GM21619 (cell line): ENCODE data around the gene RASGRP1.
A peak's percentile ranks its signal among the peaks of the same experiment; 100 is the strongest.

Experiments
- ATAC-seq: cut with Tn5 transposase; IDR thresholded peaks from one replicate; pipeline ENCODE4 v1.9.1; 2021; ENCODE audit not compliant: unreplicated experiment

Gene RASGRP1

GRCh38 chr15:38576261-38576660 lies 11.6 kb upstream of the RASGRP1 start:
- no peak for ATAC-seq

GRCh38 chr15:38565287-38565670 lies 665 bp upstream of the RASGRP1 start:
- ATAC-seq, result no peak

- peak; percentile 62 for ATAC-seq
These were observed 693 bp downstream of the RASGRP1 start for GRCh38 chr15:38563723-38564519.

- ATAC-seq, result no peak
These were observed 2.3 kb downstream of the RASGRP1 start for GRCh38 chr15:38562278-38562677.

GRCh38 chr15:38560456-38560926 lies 4.1 kb downstream of the RASGRP1 start:
- ATAC-seq, result no peak

- no peak for ATAC-seq
These were observed 4.8 kb downstream of the RASGRP1 start for GRCh38 chr15:38559636-38560307.

- no peak for ATAC-seq
These were observed 5.5 kb downstream of the RASGRP1 start for GRCh38 chr15:38559131-38559530.

GRCh38 chr15:38558372-38559059 lies 6.1 kb downstream of the RASGRP1 start:
- ATAC-seq, result no peak

- no peak for ATAC-seq
These were observed 6.7 kb downstream of the RASGRP1 start for GRCh38 chr15:38557921-38558320.

GRCh38 chr15:38555686-38556334 lies 8.8 kb downstream of the RASGRP1 start:
- peak; percentile 32 for ATAC-seq

GRCh38 chr15:38554354-38554753 lies 10.3 kb downstream of the RASGRP1 start:
- ATAC-seq, result peak; percentile 56

- ATAC-seq, result no peak
These were observed 11.5 kb downstream of the RASGRP1 start for GRCh38 chr15:38553071-38553470.

- no peak for ATAC-seq
These were observed 12.6 kb downstream of the RASGRP1 start for GRCh38 chr15:38551720-38552648.

- no peak for ATAC-seq
These were observed 15.4 kb downstream of the RASGRP1 start for GRCh38 chr15:38549222-38549621.

GRCh38 chr15:38547255-38547997 lies 17.2 kb downstream of the RASGRP1 start:
- no peak for ATAC-seq

- no peak for ATAC-seq
These were observed 19.4 kb downstream of the RASGRP1 start for GRCh38 chr15:38545179-38545578.

GRCh38 chr15:38541026-38541425 lies 23.6 kb downstream of the RASGRP1 start:
- ATAC-seq, result no peak

GRCh38 chr15:38540510-38540909 lies 24.1 kb downstream of the RASGRP1 start:
- ATAC-seq, result no peak

GRCh38 chr15:38539008-38539343 lies 25.6 kb downstream of the RASGRP1 start:
- no peak for ATAC-seq
